C4-2B (cell line): Measurements from ENCODE around the gene TTLL1.

Experiments
- H3K27ac ChIP-seq: fragments of 450-650 bp; 2 replicates; pipeline ENCODE4 v1.5.1; 2017
- ZFX ChIP-seq: fragments of 450-650 bp; IDR thresholded peaks from 2 replicates; pipeline ENCODE4 v1.6.1; 2017
- TF ChIP-seq, protein P1 (sequence below): fragments of 450-650 bp; conservative IDR thresholded peaks from 2 replicates; pipeline ENCODE4 v1.5.1; 2017; ENCODE audit warnings: mild to moderate bottlenecking

TTLL1 gene

DNA sequence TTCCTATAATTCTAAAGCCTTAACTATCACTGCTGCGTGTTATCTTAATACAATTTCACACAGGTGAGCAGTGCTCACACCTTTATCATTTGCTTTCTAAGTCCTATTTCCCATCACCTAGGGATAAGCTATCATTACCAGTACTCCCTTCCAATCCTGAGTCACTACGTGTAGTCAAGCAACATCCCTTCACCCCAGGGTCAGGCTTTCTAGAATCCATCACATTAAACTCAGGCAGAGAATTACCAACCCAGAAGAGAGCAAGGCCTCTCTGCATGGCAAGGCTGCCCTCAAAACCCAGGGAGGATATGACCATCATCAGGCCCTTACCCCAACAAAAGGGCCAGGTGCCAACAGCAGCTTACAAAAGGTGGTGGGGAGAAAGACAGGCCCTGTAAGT lies 84.1 kb downstream of the TTLL1 start:
- no peak for TF ChIP-seq ZFX
- TF ChIP-seq, protein P1, sequence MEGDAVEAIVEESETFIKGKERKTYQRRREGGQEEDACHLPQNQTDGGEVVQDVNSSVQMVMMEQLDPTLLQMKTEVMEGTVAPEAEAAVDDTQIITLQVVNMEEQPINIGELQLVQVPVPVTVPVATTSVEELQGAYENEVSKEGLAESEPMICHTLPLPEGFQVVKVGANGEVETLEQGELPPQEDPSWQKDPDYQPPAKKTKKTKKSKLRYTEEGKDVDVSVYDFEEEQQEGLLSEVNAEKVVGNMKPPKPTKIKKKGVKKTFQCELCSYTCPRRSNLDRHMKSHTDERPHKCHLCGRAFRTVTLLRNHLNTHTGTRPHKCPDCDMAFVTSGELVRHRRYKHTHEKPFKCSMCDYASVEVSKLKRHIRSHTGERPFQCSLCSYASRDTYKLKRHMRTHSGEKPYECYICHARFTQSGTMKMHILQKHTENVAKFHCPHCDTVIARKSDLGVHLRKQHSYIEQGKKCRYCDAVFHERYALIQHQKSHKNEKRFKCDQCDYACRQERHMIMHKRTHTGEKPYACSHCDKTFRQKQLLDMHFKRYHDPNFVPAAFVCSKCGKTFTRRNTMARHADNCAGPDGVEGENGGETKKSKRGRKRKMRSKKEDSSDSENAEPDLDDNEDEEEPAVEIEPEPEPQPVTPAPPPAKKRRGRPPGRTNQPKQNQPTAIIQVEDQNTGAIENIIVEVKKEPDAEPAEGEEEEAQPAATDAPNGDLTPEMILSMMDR: no peak
- H3K27ac ChIP-seq: no peak overlapping the region

DNA sequence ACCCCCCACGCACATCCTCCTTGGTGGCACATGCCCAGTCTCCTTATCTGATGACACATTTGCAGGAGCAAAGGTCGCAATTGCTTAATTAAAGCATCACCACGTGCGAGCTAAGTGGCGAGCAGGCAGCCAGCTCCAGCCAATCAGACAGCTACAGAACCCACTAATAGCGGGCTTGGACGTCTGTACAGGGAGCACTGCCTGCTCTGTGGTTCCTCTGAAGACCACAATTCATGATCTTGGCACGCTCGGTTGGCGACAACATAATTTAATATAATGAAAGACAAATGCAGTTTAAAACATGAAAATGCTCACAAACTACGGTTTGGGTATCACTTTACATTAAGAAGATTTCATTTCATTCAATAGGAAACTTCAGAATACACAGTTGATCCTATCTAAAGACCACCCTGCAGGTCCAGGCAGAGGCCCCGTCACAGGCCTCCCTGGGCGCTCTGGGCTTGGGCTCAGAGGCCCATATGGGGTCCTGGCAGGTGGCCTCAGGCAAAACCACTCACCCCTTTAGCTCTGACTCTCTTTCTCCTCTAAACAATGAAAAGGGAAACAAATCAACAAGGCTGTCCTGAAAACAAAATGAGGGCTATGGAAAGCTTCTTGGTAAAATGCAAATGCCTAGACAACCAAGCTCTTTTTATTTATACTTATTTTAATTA lies 84.7 kb downstream of the TTLL1 start:
- no peak overlapping the region for H3K27ac ChIP-seq
- TF ChIP-seq, protein P1: no peak
- no peak for TF ChIP-seq ZFX

DNA sequence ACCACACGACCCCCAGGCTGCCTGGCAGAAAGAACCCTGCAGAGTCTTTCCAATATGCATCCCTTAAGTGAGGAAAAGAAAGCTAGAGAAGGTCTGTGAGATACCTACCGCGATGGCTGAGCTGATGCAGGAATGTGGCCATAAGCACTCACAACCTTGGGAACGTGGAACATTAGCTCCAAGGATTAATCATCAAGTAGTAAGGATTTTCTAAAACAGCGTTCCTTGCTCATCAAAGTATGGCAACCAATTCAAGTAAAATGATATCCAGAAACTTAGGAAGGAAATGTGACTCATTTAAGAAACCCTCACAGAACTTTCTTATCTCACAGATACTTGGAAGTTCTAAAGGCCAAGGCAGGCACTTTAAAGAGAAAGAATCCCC lies 87.0 kb downstream of the TTLL1 start:
- no peak overlapping the region; the same call in 1 of the 2 replicates for H3K27ac ChIP-seq
- TF ChIP-seq ZFX: no peak
- TF ChIP-seq, protein P1: no peak

DNA sequence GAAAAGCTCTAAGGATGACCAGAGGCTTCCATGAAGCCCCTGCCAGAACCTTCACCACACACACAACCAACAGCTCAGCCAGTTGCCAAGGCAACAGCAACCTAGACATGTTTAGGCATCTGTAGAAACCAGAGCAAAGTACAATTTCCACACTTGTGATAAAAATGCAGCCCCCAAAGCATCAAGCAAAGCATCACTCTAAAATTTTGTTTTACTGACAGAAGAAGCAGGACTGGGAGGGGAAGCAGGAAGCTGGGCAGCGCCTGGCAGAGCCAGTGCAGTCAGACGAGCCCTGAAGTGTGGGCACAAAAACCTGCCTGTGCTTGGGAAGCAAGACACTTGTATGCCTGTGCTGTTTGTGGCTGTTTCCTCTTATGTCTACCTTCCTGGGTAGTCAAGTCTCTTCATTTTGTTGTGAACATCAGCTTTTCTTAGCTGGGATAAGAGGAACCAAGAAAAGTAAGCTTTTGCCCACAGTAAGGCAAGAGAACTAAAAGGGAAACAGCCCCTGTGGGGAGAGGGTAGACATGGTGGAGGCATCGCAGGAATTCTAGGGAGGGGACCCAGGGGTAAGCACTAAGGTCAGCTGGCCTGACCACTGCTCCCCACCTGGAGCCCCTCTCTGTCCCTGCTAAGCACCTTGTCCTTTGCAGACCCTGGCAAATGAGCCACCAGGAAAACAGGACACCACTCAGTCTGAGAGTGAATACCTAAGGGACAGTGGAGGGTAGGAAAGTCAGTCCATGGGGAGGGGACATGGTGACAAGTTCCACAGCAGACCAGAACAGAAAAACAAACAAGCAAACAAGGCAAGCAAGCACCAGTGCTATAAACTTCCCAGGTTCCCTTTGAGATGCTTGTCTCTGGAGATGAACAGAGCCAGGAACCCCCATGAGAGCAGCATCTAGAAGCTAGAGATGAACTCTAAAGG lies 87.7 kb downstream of the TTLL1 start:
- TF ChIP-seq ZFX: no peak
- TF ChIP-seq, protein P1: no peak
- H3K27ac ChIP-seq: peak overlapping the region; percentile 19

DNA sequence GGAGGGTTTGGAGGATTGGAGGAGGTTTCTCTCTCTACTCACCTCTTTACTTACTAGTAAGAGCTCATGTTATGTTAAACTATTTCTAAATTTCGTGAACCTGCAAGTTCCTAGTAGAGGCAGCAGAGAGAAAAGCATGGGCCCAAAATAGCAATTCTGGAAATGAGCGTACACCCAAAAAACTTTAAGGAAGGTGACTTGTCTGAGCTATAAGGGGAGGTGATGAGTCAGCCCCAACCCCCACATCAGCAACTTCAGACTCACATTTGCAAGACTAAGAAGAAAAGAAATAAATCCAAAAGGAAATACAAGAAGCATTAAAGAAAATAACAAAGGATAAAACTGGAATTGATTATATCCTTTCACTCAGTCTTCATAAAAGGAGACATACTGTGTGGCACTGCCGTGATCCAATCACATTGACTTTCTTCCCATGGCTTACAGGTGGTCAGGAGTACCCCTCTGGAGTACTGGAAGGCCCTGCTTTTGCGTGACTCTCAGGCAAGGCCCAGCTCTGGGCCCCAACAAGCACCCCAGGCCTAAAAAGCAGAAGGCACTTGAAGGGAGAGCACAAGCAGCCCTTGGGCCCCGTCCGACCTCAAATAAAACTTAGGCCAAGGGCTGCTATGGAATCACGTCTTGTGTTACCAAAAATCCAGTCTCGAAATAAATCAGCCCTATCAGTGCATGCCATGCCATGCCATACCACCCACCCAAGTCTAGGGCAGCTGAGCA lies 88.6 kb downstream of the TTLL1 start:
- H3K27ac ChIP-seq: no peak overlapping the region; the same call in 1 of the 2 replicates
- TF ChIP-seq ZFX: no peak
- TF ChIP-seq, protein P1: no peak

DNA sequence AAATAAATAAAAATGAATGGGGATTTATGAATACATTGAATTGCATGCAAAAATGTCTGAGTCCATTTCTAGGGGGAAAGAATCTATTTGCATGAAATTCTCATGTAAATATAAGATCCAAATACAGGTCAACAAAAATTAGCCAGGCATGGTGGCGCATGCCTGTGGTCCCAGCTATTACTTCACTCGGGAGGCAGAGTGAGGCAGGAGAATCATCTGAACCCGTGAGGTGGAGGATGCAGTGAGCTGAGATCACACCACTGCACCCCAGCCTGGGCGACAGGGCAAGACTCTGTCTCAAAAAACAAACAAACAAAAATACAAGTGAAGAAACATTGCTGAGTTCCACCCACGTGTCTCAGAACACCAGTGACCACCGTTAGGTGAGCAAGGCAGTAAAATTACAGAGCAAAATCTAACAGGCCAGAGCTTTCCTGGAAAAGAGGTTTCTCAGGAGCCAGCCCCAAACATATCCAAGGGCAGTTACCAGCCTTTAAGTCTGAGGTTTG lies 91.6 kb downstream of the TTLL1 start:
- TF ChIP-seq, protein P1: no peak
- TF ChIP-seq ZFX: no peak
- peak overlapping the region; percentile 100 for H3K27ac ChIP-seq
